ENCODE measurements around the gene BCL2L1. TPM values are rescaled to one million over a fixed set of nuclear protein-coding genes. Genes with fewer than 3 reads are reported as not detected.
"Not testable (repeated sequence)": the region's sequence is repeated elsewhere in the genome, so short reads cannot be mapped to it uniquely, and the experiment has no call there.

The BCL2L1 gene
- total RNA-seq, 1 donor from 2014 or later = 60.4 TPM

DNA sequence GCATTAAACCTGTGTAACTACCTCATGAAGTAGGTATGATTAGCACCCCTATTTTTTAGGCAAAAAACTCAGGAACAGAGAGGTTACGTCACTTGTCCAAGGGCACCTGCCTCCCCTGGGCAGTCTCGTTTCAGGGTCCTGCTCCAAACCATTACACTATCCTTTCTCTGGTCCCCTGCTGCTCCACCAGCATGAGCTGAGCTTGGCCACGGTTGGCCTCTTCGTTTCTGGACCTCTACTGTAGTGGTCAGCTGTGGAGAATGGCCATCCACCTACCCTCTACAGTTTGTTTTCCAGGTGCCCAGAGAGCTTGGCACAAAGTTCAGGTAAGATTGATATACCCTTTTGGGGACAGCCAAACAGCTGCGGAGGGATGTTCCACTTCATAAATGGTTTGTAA is 68.1 kb downstream of the BCL2L1 start:
- no peaks in the 10 kb centered on the region for H3K36me3 Mint-ChIP-seq (ENCODE audit: low read depth)
- ATAC-seq (ENCODE audit: low read depth) (no peak), DNase-seq (no peak)
- no peak for TF ChIP-seq CTCF (IDR thresholded peaks at IDR 0.05)
- intact Hi-C loops (cut with micrococcal nuclease) = no loop called here
- no peak overlapping the region for H3K4me3 Mint-ChIP-seq
- H3K27me3 Mint-ChIP-seq = no peaks in the 10 kb centered on the region
- H3K9me3 Mint-ChIP-seq = no peaks in the 10 kb centered on the region
- POLR2A ChIA-PET = no interaction called here
- CTCF ChIA-PET = interaction anchor here (0.9 to 1.9 kb wide), 2 partner anchors 65 to 69 kb away, joined by 3 to 7 read pairs; no protein-coding TSS in a partner anchor
- H3K27ac Mint-ChIP-seq = no peak overlapping the region
- peaks cover 10% of the 10 kb centered on the region for H3K4me1 Mint-ChIP-seq

GRCh38 chr20:31653561-31653960 is 69.1 kb downstream of the BCL2L1 start:
- H3K27me3 Mint-ChIP-seq = no peaks in the 10 kb centered on the region
- H3K9me3 Mint-ChIP-seq = no peaks in the 10 kb centered on the region
- peaks cover 10% of the 10 kb centered on the region for H3K4me1 Mint-ChIP-seq
- intact Hi-C loops (cut with micrococcal nuclease) = no loop called here
- ChIA-PET CTCF (interaction anchor here (1.9 kb wide), 1 partner anchor 70 kb away, joined by 7 read pairs; no protein-coding TSS in a partner anchor), POLR2A (no interaction called here)
- no peak for ATAC-seq (ENCODE audit: low read depth)
- H3K4me3 Mint-ChIP-seq = no peak overlapping the region
- DNase-seq = no peak
- no peak overlapping the region for H3K27ac Mint-ChIP-seq
- no peak for TF ChIP-seq CTCF (IDR thresholded peaks at IDR 0.05)
- H3K36me3 Mint-ChIP-seq (ENCODE audit: low read depth) = no peaks in the 10 kb centered on the region

- intact Hi-C loops (cut with micrococcal nuclease) = no loop called here
- DNase-seq (no peak), ATAC-seq (ENCODE audit: low read depth) (no peak)
- Mint-ChIP-seq H3K27me3 (no peaks in the 10 kb centered on the region), H3K27ac (no peak overlapping the region), H3K4me3 (no peak overlapping the region), H3K9me3 (no peaks in the 10 kb centered on the region), H3K4me1 (peaks cover 10% of the 10 kb centered on the region), H3K36me3 (ENCODE audit: low read depth) (no peaks in the 10 kb centered on the region)
- TF ChIP-seq CTCF (IDR thresholded peaks at IDR 0.05) = no peak
- CTCF ChIA-PET = no interaction called here
- POLR2A ChIA-PET = no interaction called here
Observed at GRCh38 chr20:31652917-31653396, 69.7 kb downstream of the BCL2L1 start.

DNA sequence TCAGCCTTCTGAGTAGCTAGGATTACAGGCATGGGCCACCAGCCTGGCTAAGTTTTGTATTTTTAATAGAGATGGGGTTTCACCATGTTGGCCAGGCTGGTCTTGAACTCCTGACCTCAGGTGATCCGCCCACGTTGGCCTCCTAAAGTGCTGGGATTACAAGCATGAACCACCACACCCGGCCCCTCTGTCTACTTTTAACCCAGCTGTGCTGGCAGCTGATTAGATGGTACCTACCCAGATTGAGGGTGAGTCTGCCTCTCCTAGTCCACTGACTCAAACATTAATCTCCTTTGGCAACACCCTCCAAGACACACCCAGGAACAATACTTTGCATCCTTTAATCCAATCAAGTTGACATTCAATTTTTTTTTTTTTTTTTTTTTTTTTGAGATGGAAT is 74.6 kb downstream of the BCL2L1 start:
- H3K4me1 Mint-ChIP-seq = peaks cover 10% of the 10 kb centered on the region
- H3K27ac Mint-ChIP-seq; H3K9me3 Mint-ChIP-seq; H3K36me3 Mint-ChIP-seq (ENCODE audit: low read depth); DNase-seq; ATAC-seq (ENCODE audit: low read depth); POLR2A ChIA-PET; H3K4me3 Mint-ChIP-seq; intact Hi-C loops (cut with micrococcal nuclease); H3K27me3 Mint-ChIP-seq: not testable (repeated sequence)
- CTCF ChIA-PET = interaction anchor here (1.2 kb wide), 1 partner anchor 14 kb away, joined by 4 read pairs; no protein-coding TSS in a partner anchor

- Mint-ChIP-seq H3K27ac (no peak overlapping the region), H3K27me3 (peaks cover 3% of the 10 kb centered on the region), H3K4me3 (no peak overlapping the region), H3K36me3 (ENCODE audit: low read depth) (no peaks in the 10 kb centered on the region), H3K9me3 (no peaks in the 10 kb centered on the region), H3K4me1 (peaks cover 4% of the 10 kb centered on the region)
- TF ChIP-seq CTCF (IDR thresholded peaks at IDR 0.05) = no peak
- intact Hi-C loops (cut with micrococcal nuclease) = no loop called here
- CTCF ChIA-PET = no interaction called here
- ATAC-seq (ENCODE audit: low read depth) = no peak
- no peak for DNase-seq
- POLR2A ChIA-PET = no interaction called here
Observed at GRCh38 chr20:31644701-31645100, 78.0 kb downstream of the BCL2L1 start.

GRCh38 chr20:31643522-31643921 is 79.1 kb downstream of the BCL2L1 start:
- no peaks in the 10 kb centered on the region for H3K9me3 Mint-ChIP-seq
- ChIA-PET CTCF (no interaction called here), POLR2A (no interaction called here)
- peaks cover 3% of the 10 kb centered on the region for H3K4me1 Mint-ChIP-seq
- no peaks in the 10 kb centered on the region for H3K36me3 Mint-ChIP-seq (ENCODE audit: low read depth)
- peaks cover 3% of the 10 kb centered on the region for H3K27me3 Mint-ChIP-seq
- no peak for TF ChIP-seq CTCF (IDR thresholded peaks at IDR 0.05)
- intact Hi-C loops (cut with micrococcal nuclease) = no loop called here
- no peak for DNase-seq
- H3K4me3 Mint-ChIP-seq = no peak overlapping the region
- no peak overlapping the region for H3K27ac Mint-ChIP-seq
- no peak for ATAC-seq (ENCODE audit: low read depth)

Measured in activated B cell treated with CpG ODN at 0.5 μM for 24 hours (primary cell).